Ovary (tissue), 9 donors: ENCODE results near the gene GSK3B. TPM values are rescaled to one million over a fixed set of nuclear protein-coding genes. Genes with fewer than 3 reads are reported as not detected.

Experiments used
- DNase-seq, 5 donors: peaks; one replicate each; pipeline ENCODE4 v3.0.0-alpha.2; 2019 to 2020
- H3K27ac ChIP-seq, 2 donors: fragments of 200-600 bp; one replicate each; pipeline versions ENCODE4 v1.5.1 to v1.8.0; 2019 to 2022
- H3K27me3 ChIP-seq: fragments of 200-600 bp; one replicate; pipeline ENCODE4 v1.8.0; 2022
- H3K36me3 ChIP-seq: fragments of 200-600 bp; sonication (generic); one replicate; pipeline ENCODE4 v1.5.1; 2019
- H3K4me1 ChIP-seq: one replicate; pipeline ENCODE4 v1.8.1; 2013; ENCODE audit warnings: mild to moderate bottlenecking, moderate library complexity; ENCODE audit not compliant: insufficient read depth
- H3K4me3 ChIP-seq: fragments of 200-600 bp; sonication (generic); one replicate; pipeline ENCODE4 v1.5.1; 2017
- H3K9me3 ChIP-seq, 2 donors: fragments of 200-600 bp in 1 of 2; sonication (generic) in 1 of 2; one replicate each; pipeline versions ENCODE4 v1.5.1 to v1.8.1; 2013 to 2019; ENCODE audit warnings: mild to moderate bottlenecking in 1 of 2, moderate library complexity in 1 of 2
- EP300 ChIP-seq: sonication (generic); formaldehyde crosslinking; IDR thresholded peaks from one replicate; pipeline ENCODE4 v1.6.1; 2017; ENCODE audit warnings: antibody characterized with exemption
- POLR2A ChIP-seq: fragments of 450-650 bp; IDR thresholded peaks from one replicate; pipeline ENCODE4 v1.6.1; 2017; ENCODE audit warnings: antibody characterized with exemption, mild to moderate bottlenecking, moderate library complexity
- WGBS, 3 donors: extraction: QIAGEN DNeasy Blood & Tissue Kit in 1 of 3; methylation state at CpG; one replicate each; pipeline versions ENCODE4 v1.1.5 to v1.1.7; 2013 to 2017; 5-methylcytosine and 5-hydroxymethylcytosine counted together
- intact Hi-C, 4 donors: fragments of 100-400 bp; cut with DNase I; formaldehyde crosslinking; loops; one replicate each; pipeline versions ENCODE4 v1.11.0 to v1.15.1; 2022 to 2023
- polyA plus RNA-seq, 2 donors: library from polyadenylated mRNA; stranded (reverse); fragments of 200-250 nt in 1 of 2; fragments of 350-450 nt in 1 of 2; fragmentation: Illumina TruSeq in 1 of 2; extraction: RNeasy Lipid Tissue Mini Kit (QIAGEN cat#74804) in 1 of 2; gene quantifications; one replicate each; pipeline ENCODE4 v1.2.3, GENCODE V29; 2013 to 2014
- total RNA-seq, 7 donors: library from RNA; depleted of rRNA in 2 of 7; stranded (reverse); fragments of >200 nt in 2 of 7; fragmentation: NEBNext Ultra II Directional in 3 of 7; extraction: Animal tissue kit (Norgen Biotek cat#: 25700) in 3 of 7; gene quantifications; one replicate each; pipeline versions ENCODE4 v1.1.0 to v1.2.4, GENCODE V29; 2016 to 2023
- TF ChIP-seq, protein P1 (sequence below), 3 donors: fragments of 450-650 bp in 2 of 3; fragments of 200-600 bp in 1 of 3; IDR thresholded peaks; one replicate each; pipeline versions ENCODE4 v1.5.1 to v1.8.0; 2016 to 2022; ENCODE audit warnings: antibody characterized with exemption in 3 of 3, mild to moderate bottlenecking in 1 of 3
- donor health status: DM: no; HTN: no; CAD: no; lungs with moderate emphysema.
- donor health status: DM: no; HTN: no; CAD: no.
- donor health status: Bipolar disorder and iron deficiency.
- donor health status: DM: yes; HTN: yes; CAD: no.
- donor health status: DM: no; HTN: no; CAD: no.
- donor health status: DM: yes; HTN: yes; CAD: no.

Gene GSK3B
- total and polyA plus RNA-seq, 9 donors: 8.3 to 38.4 (median 25.3) TPM

DNA sequence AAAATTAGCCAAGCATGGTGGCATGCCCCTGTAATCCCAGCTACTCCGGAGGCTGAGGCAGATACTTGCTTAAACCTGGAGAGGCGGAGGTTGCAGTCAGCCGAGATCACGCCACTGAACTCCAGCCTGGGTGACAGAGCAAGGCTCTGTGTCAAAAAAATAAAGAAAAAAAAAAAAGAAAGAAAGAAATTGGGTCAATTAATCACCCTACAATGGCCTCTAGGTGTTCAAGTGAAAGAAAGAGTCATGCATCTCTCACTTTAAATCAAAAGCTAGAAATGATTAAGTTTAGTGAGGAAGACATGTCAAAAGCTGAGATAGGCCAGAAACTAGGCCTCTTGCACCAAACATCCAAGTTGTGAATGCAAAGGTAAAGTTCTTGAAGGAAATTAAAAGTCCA lies 44.9 kb upstream of the GSK3B start:
- Histone ChIP-seq H3K27ac (no peak overlapping the region), H3K4me3 (no peak overlapping the region), H3K36me3 (no peaks in the 10 kb centered on the region), H3K27me3 (no peaks in the 10 kb centered on the region), H3K9me3 (no peaks in the 10 kb centered on the region), H3K4me1 (no peaks in the 10 kb centered on the region)
- TF ChIP-seq, protein P1, sequence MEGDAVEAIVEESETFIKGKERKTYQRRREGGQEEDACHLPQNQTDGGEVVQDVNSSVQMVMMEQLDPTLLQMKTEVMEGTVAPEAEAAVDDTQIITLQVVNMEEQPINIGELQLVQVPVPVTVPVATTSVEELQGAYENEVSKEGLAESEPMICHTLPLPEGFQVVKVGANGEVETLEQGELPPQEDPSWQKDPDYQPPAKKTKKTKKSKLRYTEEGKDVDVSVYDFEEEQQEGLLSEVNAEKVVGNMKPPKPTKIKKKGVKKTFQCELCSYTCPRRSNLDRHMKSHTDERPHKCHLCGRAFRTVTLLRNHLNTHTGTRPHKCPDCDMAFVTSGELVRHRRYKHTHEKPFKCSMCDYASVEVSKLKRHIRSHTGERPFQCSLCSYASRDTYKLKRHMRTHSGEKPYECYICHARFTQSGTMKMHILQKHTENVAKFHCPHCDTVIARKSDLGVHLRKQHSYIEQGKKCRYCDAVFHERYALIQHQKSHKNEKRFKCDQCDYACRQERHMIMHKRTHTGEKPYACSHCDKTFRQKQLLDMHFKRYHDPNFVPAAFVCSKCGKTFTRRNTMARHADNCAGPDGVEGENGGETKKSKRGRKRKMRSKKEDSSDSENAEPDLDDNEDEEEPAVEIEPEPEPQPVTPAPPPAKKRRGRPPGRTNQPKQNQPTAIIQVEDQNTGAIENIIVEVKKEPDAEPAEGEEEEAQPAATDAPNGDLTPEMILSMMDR (IDR thresholded peaks at IDR 0.05): no peak
- TF ChIP-seq POLR2A: no peak
- no peak for TF ChIP-seq EP300
- intact Hi-C loops: loop anchor here in 1 of 4 donors (5.0 kb wide), 1 partner anchor 958 kb away; no protein-coding TSS in a partner anchor
- no peak for DNase-seq
- WGBS, 3 donors: 93 to 99% (median 94%) methylated on average over 4 of the region's 4 CpGs

DNA sequence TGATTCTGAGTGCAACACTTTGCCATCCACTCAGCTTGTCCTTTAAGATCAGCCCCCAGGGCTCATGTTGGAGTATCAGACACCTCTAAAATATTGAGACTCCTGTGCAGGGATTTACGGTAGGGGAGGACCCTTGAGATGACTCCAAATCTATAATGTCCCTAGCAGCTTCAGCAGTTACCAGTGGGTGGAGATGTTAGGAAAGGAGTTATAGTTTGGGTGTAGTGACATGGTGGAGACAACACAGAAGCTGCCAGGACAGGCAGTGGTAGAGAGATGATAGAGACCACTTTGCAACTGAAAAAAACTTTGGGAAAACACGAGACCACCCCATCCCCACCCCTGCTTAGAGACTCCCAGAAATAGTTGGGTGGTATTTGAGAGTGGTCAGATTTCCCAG lies 43.3 kb upstream of the GSK3B start:
- Histone ChIP-seq H3K36me3 (no peaks in the 10 kb centered on the region), H3K27ac (no peak overlapping the region), H3K9me3 (no peaks in the 10 kb centered on the region), H3K27me3 (no peaks in the 10 kb centered on the region), H3K4me1 (no peaks in the 10 kb centered on the region), H3K4me3 (no peak overlapping the region)
- intact Hi-C loops: loop anchor here in 1 of 4 donors (5.0 kb wide), 1 partner anchor 960 kb away; no protein-coding TSS in a partner anchor
- no peak for DNase-seq
- WGBS, 3 donors: 58 to 70% (median 62%) methylated on average over 2 of the region's 2 CpGs
- TF ChIP-seq, protein P1 (IDR thresholded peaks at IDR 0.05): no peak
- TF ChIP-seq EP300: no peak
- no peak for TF ChIP-seq POLR2A

DNA sequence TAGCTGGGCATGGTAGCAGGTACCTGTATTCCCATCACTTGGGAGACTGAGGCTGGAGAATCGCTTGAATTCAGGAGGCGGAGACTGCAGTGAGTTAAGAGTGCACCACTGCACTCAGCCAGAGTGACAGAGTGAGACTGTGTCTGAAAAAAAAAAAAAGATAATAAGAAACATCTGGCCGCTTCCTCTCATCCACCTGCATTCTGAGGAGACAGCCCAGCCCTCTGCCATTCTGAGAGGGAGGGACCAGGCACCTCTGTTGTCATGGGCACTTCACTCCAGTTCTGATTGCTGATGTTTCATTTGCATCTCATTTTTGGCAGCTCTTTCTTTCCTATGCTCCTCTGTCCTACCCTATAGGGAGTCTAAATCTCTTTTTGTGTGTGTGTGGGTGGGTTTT lies 36.4 kb upstream of the GSK3B start:
- no peak for DNase-seq
- Histone ChIP-seq H3K4me1 (no peaks in the 10 kb centered on the region), H3K36me3 (no peaks in the 10 kb centered on the region), H3K27me3 (no peaks in the 10 kb centered on the region), H3K9me3 (no peaks in the 10 kb centered on the region), H3K27ac (no peak overlapping the region), H3K4me3 (no peak overlapping the region)
- TF ChIP-seq EP300 (no peak), POLR2A (no peak)
- TF ChIP-seq, protein P1 (IDR thresholded peaks at IDR 0.05): no peak
- intact Hi-C loops: no loop called here
- 83 to 89% (median 86%) methylated on average over 3 of the region's 3 CpGs for WGBS, 3 donors

DNA sequence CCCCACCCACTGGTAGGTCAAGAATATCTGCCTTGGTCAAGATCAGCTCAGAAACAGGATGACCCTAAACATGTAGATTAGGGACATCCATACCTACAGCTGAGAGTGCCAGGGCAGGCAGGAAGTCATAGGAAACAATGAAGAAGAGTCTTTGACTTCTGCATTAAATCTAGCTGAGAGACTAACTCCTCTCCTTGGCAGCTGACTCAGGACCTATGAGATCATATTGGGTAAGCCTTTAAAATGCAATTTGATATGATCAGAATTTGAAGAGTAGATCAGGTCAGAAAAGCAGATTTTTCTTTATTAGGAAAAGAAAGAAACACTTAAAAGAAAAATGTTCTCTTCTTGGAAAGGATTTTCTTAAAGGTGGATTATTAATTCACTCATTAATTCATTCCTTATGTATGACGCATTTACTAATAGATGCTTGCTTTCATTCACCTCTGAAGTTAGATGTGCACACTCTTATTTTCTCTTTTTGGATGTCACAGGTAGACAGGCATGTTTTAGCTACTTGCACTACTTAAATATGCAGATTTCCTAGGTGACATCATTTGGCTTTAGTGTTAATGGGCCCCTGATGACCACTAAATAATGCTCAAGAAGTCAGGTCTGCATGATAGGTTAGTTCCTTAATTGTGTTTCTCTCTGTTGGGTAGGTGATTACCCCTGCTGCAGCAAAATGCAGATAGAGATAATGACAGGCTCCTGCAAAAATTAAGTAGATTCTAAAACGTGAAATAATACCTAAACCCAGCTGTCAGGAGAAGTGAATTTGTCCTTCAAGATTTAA lies 35.7 kb upstream of the GSK3B start:
- DNase-seq: no peak
- 71 to 83% (median 72%) methylated on average over 2 of the region's 2 CpGs for WGBS, 3 donors
- H3K27me3 ChIP-seq: no peaks in the 10 kb centered on the region
- no peak overlapping the region for H3K4me3 ChIP-seq
- no peaks in the 10 kb centered on the region for H3K4me1 ChIP-seq
- H3K36me3 ChIP-seq: no peaks in the 10 kb centered on the region
- H3K27ac ChIP-seq: no peak overlapping the region
- no peak for TF ChIP-seq EP300
- no peak for TF ChIP-seq POLR2A
- intact Hi-C loops: no loop called here
- H3K9me3 ChIP-seq: no peaks in the 10 kb centered on the region

DNA sequence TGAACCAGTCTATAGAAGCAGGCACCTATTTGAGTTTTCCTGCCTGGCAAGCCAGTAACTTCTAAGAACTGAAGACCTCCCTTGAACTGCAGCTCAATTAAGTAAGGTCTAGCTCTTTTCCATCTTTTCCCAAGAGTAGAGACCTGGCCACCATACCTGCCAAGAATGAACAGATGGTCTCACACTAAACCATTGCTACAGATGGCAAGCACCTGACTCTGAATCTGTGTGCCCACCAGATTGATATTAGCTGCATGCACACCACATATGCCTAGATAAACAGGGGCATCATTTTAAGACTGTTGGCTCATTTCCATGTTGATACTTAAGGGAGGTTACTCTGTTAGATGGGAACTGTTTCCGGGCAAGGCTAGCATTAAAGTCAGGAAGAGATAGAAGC lies 34.8 kb upstream of the GSK3B start:
- H3K36me3 ChIP-seq: no peaks in the 10 kb centered on the region
- TF ChIP-seq EP300 (no peak), POLR2A (no peak)
- TF ChIP-seq, protein P1 (IDR thresholded peaks at IDR 0.05): no peak
- no peaks in the 10 kb centered on the region for H3K9me3 ChIP-seq
- no peaks in the 10 kb centered on the region for H3K4me1 ChIP-seq
- H3K4me3 ChIP-seq: no peak overlapping the region
- DNase-seq: no peak
- intact Hi-C loops: no loop called here
- H3K27ac ChIP-seq: no peak overlapping the region
- no peaks in the 10 kb centered on the region for H3K27me3 ChIP-seq
- 63 to 84% (median 68%) methylated on average over 1 of the region's 1 CpG for WGBS, 3 donors
